Measurements from ENCODE around the gene VOPP1. TPM values are rescaled to one million over a fixed set of nuclear protein-coding genes. Genes with fewer than 3 reads are reported as not detected.

VOPP1 gene
- total RNA-seq, 2 experiments from 2014 or later, result 64.9 to 67.2 TPM

GRCh38 chr7:55575098-55575497 lies 2.8 kb upstream of the VOPP1 start:
- CTCF ChIA-PET, result interaction anchor here (2.1 kb wide), 1 partner anchor 18 kb away, joined by 10 read pairs; no protein-coding TSS in a partner anchor

GRCh38 chr7:55574051-55574717 lies 1.9 kb upstream of the VOPP1 start:
- peak overlapping the region; percentile 74 for H3K4me3 Mint-ChIP-seq
- intact Hi-C loops (cut with micrococcal nuclease), result loop anchor here (1.0 to 5.0 kb wide), 4 partner anchors 66 to 577 kb away; partner anchors contain the start of genes CHCHD2 and SUMF2
- DNase-seq, result peak; percentile 72
- peaks cover 5% of the 10 kb centered on the region for H3K36me3 Mint-ChIP-seq
- ChIA-PET POLR2A (interaction anchor here (1.0 to 9.2 kb wide), 6 partner anchors 18 to 477 kb away, joined by 3 to 128 read pairs (median 6); partner anchors contain the start of genes CCT6A and PSPH), CTCF (interaction anchor here (0.9 to 2.1 kb wide), 5 partner anchors 9 to 141 kb away, joined by 3 to 10 read pairs (median 3); no protein-coding TSS in a partner anchor)
- H3K4me1 Mint-ChIP-seq (ENCODE audit: low read depth), result peaks cover 53% of the 10 kb centered on the region
- H3K27me3 Mint-ChIP-seq, result no peaks in the 10 kb centered on the region
- H3K27ac Mint-ChIP-seq, result peak overlapping the region; percentile 90
- H3K9me3 Mint-ChIP-seq, result no peaks in the 10 kb centered on the region

More at GRCh38 chr7:55575098-55575497, 2.8 kb upstream of the VOPP1 start:
- no peak for DNase-seq
- H3K4me1 Mint-ChIP-seq (ENCODE audit: low read depth), result peaks cover 44% of the 10 kb centered on the region
- H3K36me3 Mint-ChIP-seq, result peaks cover 5% of the 10 kb centered on the region
- no peaks in the 10 kb centered on the region for H3K27me3 Mint-ChIP-seq
- peak overlapping the region; percentile 39 for H3K27ac Mint-ChIP-seq
- POLR2A ChIA-PET, result interaction anchor here (1.0 to 9.2 kb wide), 3 partner anchors 18 to 58 kb away, joined by 3 to 128 read pairs (median 4); no protein-coding TSS in a partner anchor
- H3K9me3 Mint-ChIP-seq, result no peaks in the 10 kb centered on the region
- no peak overlapping the region for H3K4me3 Mint-ChIP-seq
- intact Hi-C loops (cut with micrococcal nuclease), result no loop called here

- H3K9me3 Mint-ChIP-seq, result no peaks in the 10 kb centered on the region
- ChIA-PET CTCF (interaction anchor here (0.6 to 2.0 kb wide), 4 partner anchors 16 to 140 kb away, joined by 3 to 7 read pairs (median 3); no protein-coding TSS in a partner anchor), POLR2A (interaction anchor here (1.2 to 9.2 kb wide), 6 partner anchors 14 to 478 kb away, joined by 3 to 128 read pairs (median 6); partner anchors contain the start of genes CCT6A and PSPH)
- intact Hi-C loops (cut with micrococcal nuclease), result loop anchor here (5.0 kb wide), 3 partner anchors 489 to 576 kb away; partner anchors contain the start of genes CHCHD2 and SUMF2
- H3K4me1 Mint-ChIP-seq (ENCODE audit: low read depth), result peaks cover 60% of the 10 kb centered on the region
- peak; percentile 24 for DNase-seq
- peaks cover 5% of the 10 kb centered on the region for H3K36me3 Mint-ChIP-seq
- H3K27me3 Mint-ChIP-seq, result no peaks in the 10 kb centered on the region
- peak overlapping the region; percentile 74 for H3K4me3 Mint-ChIP-seq
- peak overlapping the region; percentile 90 for H3K27ac Mint-ChIP-seq
Observed at GRCh38 chr7:55573234-55573900, 1.1 kb upstream of the VOPP1 start.

- peak; percentile 77 for DNase-seq
- Mint-ChIP-seq H3K4me3 (peak overlapping the region; percentile 89), H3K27me3 (no peaks in the 10 kb centered on the region), H3K4me1 (ENCODE audit: low read depth) (peaks cover 76% of the 10 kb centered on the region), H3K9me3 (no peaks in the 10 kb centered on the region), H3K36me3 (peaks cover 14% of the 10 kb centered on the region), H3K27ac (peak overlapping the region; percentile 93)
- CTCF ChIA-PET, result interaction anchor here (1.1 to 2.7 kb wide), 3 partner anchors 16 to 38 kb away, joined by 3 to 16 read pairs (median 7); no protein-coding TSS in a partner anchor
- POLR2A ChIA-PET, result interaction anchor here (1.0 to 9.2 kb wide), 8 partner anchors 11 to 263 kb away, joined by 3 to 128 read pairs (median 4); no protein-coding TSS in a partner anchor
- intact Hi-C loops (cut with micrococcal nuclease), result loop anchor here (1.0 to 5.0 kb wide), 7 partner anchors 37 to 574 kb away; partner anchors contain the start of genes CHCHD2 and SUMF2
Observed at GRCh38 chr7:55571511-55572377, 558 bp downstream of the VOPP1 start.

GRCh38 chr7:55570939-55571338 lies 1.4 kb downstream of the VOPP1 start:
- H3K36me3 Mint-ChIP-seq, result peaks cover 14% of the 10 kb centered on the region
- ChIA-PET POLR2A (interaction anchor here (1.1 to 9.2 kb wide), 8 partner anchors 10 to 262 kb away, joined by 3 to 128 read pairs (median 4); no protein-coding TSS in a partner anchor), CTCF (interaction anchor here (1.1 to 2.7 kb wide), 2 partner anchors 16 to 37 kb away, joined by 3 to 16 read pairs; no protein-coding TSS in a partner anchor)
- no peak for DNase-seq
- H3K9me3 Mint-ChIP-seq, result no peaks in the 10 kb centered on the region
- peaks cover 79% of the 10 kb centered on the region for H3K4me1 Mint-ChIP-seq (ENCODE audit: low read depth)
- intact Hi-C loops (cut with micrococcal nuclease), result loop anchor here (1.0 to 5.0 kb wide), 7 partner anchors 37 to 574 kb away; partner anchors contain the start of genes CHCHD2 and SUMF2
- H3K4me3 Mint-ChIP-seq, result peak overlapping the region; percentile 89
- H3K27ac Mint-ChIP-seq, result peak overlapping the region; percentile 93
- no peaks in the 10 kb centered on the region for H3K27me3 Mint-ChIP-seq

- POLR2A ChIA-PET, result interaction anchor here (0.7 to 9.2 kb wide), 8 partner anchors 11 to 261 kb away, joined by 3 to 128 read pairs (median 4); no protein-coding TSS in a partner anchor
Observed at GRCh38 chr7:55570218-55570873, 2.0 kb downstream of the VOPP1 start.

GRCh38 chr7:55569797-55570196 lies 2.5 kb downstream of the VOPP1 start:
- ChIA-PET POLR2A (interaction anchor here (0.7 to 9.2 kb wide), 6 partner anchors 36 to 261 kb away, joined by 3 to 128 read pairs (median 6); no protein-coding TSS in a partner anchor), CTCF (interaction anchor here (2.7 kb wide), 1 partner anchor 36 kb away, joined by 16 read pairs; no protein-coding TSS in a partner anchor)
- Mint-ChIP-seq H3K4me3 (peak overlapping the region; percentile 89), H3K27ac (peak overlapping the region; percentile 93), H3K9me3 (no peaks in the 10 kb centered on the region), H3K27me3 (no peaks in the 10 kb centered on the region), H3K4me1 (ENCODE audit: low read depth) (peaks cover 78% of the 10 kb centered on the region), H3K36me3 (peaks cover 16% of the 10 kb centered on the region)
- DNase-seq, result peak; percentile 72
- intact Hi-C loops (cut with micrococcal nuclease), result loop anchor here (1.0 to 5.0 kb wide), 4 partner anchors 13 to 572 kb away; partner anchors contain the start of genes CHCHD2 and SUMF2

More at GRCh38 chr7:55570218-55570873, 2.0 kb downstream of the VOPP1 start:
- intact Hi-C loops (cut with micrococcal nuclease), result loop anchor here (5.0 kb wide), 3 partner anchors 492 to 573 kb away; partner anchors contain the start of genes CHCHD2 and SUMF2
- Mint-ChIP-seq H3K36me3 (peaks cover 14% of the 10 kb centered on the region), H3K4me1 (ENCODE audit: low read depth) (peaks cover 79% of the 10 kb centered on the region), H3K27ac (peak overlapping the region; percentile 93), H3K27me3 (no peaks in the 10 kb centered on the region), H3K4me3 (peak overlapping the region; percentile 89), H3K9me3 (no peaks in the 10 kb centered on the region)
- DNase-seq, result no peak
- CTCF ChIA-PET, result interaction anchor here (2.7 kb wide), 1 partner anchor 37 kb away, joined by 16 read pairs; no protein-coding TSS in a partner anchor

GRCh38 chr7:55569269-55569663 lies 3.0 kb downstream of the VOPP1 start:
- Mint-ChIP-seq H3K36me3 (peaks cover 16% of the 10 kb centered on the region), H3K4me3 (peak overlapping the region; percentile 89), H3K4me1 (ENCODE audit: low read depth) (peaks cover 79% of the 10 kb centered on the region), H3K9me3 (no peaks in the 10 kb centered on the region), H3K27ac (peak overlapping the region; percentile 93), H3K27me3 (no peaks in the 10 kb centered on the region)
- intact Hi-C loops (cut with micrococcal nuclease), result loop anchor here (1.0 kb wide), 1 partner anchor 13 kb away; no protein-coding TSS in a partner anchor
- no peak for DNase-seq
- POLR2A ChIA-PET, result interaction anchor here (1.1 to 9.2 kb wide), 4 partner anchors 36 to 810 kb away, joined by 3 to 128 read pairs (median 16); partner anchors contain the start of gene SEC61G
- CTCF ChIA-PET, result interaction anchor here (2.3 to 2.7 kb wide), 2 partner anchors 35 to 36 kb away, joined by 8 to 16 read pairs; no protein-coding TSS in a partner anchor

- no peak for DNase-seq
- H3K36me3 Mint-ChIP-seq, result peaks cover 16% of the 10 kb centered on the region
- ChIA-PET CTCF (interaction anchor here (2.3 kb wide), 1 partner anchor 34 kb away, joined by 8 read pairs; no protein-coding TSS in a partner anchor), POLR2A (interaction anchor here (1.1 to 9.2 kb wide), 3 partner anchors 35 to 809 kb away, joined by 3 to 128 read pairs (median 9); partner anchors contain the start of gene SEC61G)
- peak overlapping the region; percentile 93 for H3K27ac Mint-ChIP-seq
- H3K4me1 Mint-ChIP-seq (ENCODE audit: low read depth), result peaks cover 78% of the 10 kb centered on the region
- H3K9me3 Mint-ChIP-seq, result no peaks in the 10 kb centered on the region
- intact Hi-C loops (cut with micrococcal nuclease), result loop anchor here (1.0 kb wide), 1 partner anchor 12 kb away; no protein-coding TSS in a partner anchor
- peak overlapping the region; percentile 89 for H3K4me3 Mint-ChIP-seq
- no peaks in the 10 kb centered on the region for H3K27me3 Mint-ChIP-seq
Observed at GRCh38 chr7:55568613-55569268, 3.6 kb downstream of the VOPP1 start.

All from activated CD4-positive, alpha-beta memory T cell treated with anti-CD3 and anti-CD28 coated beads for 36 hours (primary cell).